A549 (cell line): ENCODE data around the gene NSUN7.

ENCODE experiments used
- RFX5 ChIP-seq: fragments of 450-650 bp; IDR thresholded peaks from 2 replicates; pipeline ENCODE4 v1.7.1; 2014; ENCODE audit warnings: antibody characterized with exemption, mild to moderate bottlenecking, moderate library complexity
- SMC3 ChIP-seq: fragments of >200 bp; sonication (Bioruptor Twin); formaldehyde crosslinking; IDR thresholded peaks from 3 replicates; pipeline ENCODE4 v1.6.1; 2018; ENCODE audit warnings: inconsistent platforms
- TF ChIP-seq, protein P1 (sequence below): fragments of >200 bp; sonication (Bioruptor Twin); formaldehyde crosslinking; IDR thresholded peaks from 3 replicates; pipeline ENCODE4 v1.5.1; 2016

DNA sequence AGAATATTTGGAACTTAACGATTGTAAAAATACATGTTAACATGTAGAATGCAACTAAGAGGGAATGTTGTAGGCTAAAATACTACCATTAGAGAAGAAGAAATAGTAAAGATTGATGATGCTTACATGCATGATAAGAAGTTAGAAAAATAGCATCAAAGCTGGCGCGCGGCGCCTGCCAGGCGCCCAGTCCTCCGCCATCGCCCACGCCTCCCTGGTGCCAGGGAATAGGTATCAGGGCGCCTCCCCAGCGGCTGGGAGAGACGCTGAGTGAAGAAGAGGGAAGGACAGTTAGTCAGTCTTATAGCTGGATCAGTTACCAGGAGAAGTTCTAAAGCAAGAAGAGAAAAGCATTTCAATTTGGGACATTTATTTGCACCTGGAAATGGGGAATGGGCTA lies 36.0 kb downstream of the NSUN7 start:
- TF ChIP-seq RFX5 (no peak), SMC3 (no peak)
- TF ChIP-seq, protein P1, sequence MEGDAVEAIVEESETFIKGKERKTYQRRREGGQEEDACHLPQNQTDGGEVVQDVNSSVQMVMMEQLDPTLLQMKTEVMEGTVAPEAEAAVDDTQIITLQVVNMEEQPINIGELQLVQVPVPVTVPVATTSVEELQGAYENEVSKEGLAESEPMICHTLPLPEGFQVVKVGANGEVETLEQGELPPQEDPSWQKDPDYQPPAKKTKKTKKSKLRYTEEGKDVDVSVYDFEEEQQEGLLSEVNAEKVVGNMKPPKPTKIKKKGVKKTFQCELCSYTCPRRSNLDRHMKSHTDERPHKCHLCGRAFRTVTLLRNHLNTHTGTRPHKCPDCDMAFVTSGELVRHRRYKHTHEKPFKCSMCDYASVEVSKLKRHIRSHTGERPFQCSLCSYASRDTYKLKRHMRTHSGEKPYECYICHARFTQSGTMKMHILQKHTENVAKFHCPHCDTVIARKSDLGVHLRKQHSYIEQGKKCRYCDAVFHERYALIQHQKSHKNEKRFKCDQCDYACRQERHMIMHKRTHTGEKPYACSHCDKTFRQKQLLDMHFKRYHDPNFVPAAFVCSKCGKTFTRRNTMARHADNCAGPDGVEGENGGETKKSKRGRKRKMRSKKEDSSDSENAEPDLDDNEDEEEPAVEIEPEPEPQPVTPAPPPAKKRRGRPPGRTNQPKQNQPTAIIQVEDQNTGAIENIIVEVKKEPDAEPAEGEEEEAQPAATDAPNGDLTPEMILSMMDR, result no peak
